Progenitor cell of endocrine pancreas (in vitro differentiated cells): ENCODE measurements around the gene TNFRSF8. TPM values are rescaled to one million over a fixed set of nuclear protein-coding genes. Genes with fewer than 3 reads are reported as not detected.

Source experiments
- DNase-seq: peaks from one replicate; pipeline ENCODE4 v3.0.0; 2021; ENCODE audit warnings: low spot score; ENCODE audit not compliant: unreplicated experiment
- H3K27ac Mint-ChIP-seq: 2 replicates; pipeline ENCODE4 v1.8.0; 2021; ENCODE audit warnings: mild to moderate bottlenecking, moderate library complexity, mixed read lengths
- H3K27me3 Mint-ChIP-seq: 2 replicates; pipeline ENCODE4 v1.8.0; 2021; ENCODE audit warnings: mixed read lengths
- H3K36me3 Mint-ChIP-seq: 2 replicates; pipeline ENCODE4 v1.8.0; 2022; ENCODE audit warnings: mixed read lengths; ENCODE audit not compliant: insufficient read depth
- H3K4me1 Mint-ChIP-seq: 2 replicates; pipeline ENCODE4 v1.8.0; 2021; ENCODE audit warnings: low read depth, mixed read lengths
- H3K4me3 Mint-ChIP-seq: 2 replicates; pipeline ENCODE4 v1.8.0; 2021; ENCODE audit warnings: low read depth, mild to moderate bottlenecking, moderate library complexity, mixed read lengths
- H3K9me3 Mint-ChIP-seq: 2 replicates; pipeline ENCODE4 v1.8.0; 2021; ENCODE audit warnings: low read depth, mixed read lengths
- total RNA-seq: library from RNA; stranded (reverse); gene quantifications from 2 replicates; pipeline ENCODE4 v1.2.1, GENCODE V29; 2021
- TF ChIP-seq, protein P1 (sequence below): fragments of 200-600 bp; sonication (generic); IDR thresholded peaks from one replicate; pipeline ENCODE4 v1.5.0; 2021; ENCODE audit warnings: antibody characterized with exemption, mild to moderate bottlenecking; ENCODE audit not compliant: unreplicated experiment

Gene TNFRSF8
- total RNA-seq, 1 donor from 2014 or later = not detected

DNA sequence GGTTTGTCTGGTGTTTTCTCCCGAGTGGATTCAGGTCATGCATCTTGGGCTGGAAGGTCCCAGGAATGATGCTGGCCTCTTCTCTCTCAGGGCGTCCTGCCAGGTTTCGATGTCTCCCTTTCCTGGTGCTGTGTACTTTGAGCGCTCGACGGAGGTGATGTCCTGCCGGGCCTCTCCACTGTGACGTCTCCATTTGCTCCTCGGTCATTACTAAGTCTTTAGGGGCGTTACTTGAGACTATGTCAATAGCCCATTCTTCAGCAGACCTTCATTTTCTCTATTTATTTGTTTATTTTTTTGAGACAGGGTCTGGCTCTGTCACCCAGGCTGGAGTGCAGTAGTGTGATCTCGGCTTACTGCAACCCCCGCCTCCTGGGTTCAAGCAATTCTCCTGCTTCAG lies 66.5 kb downstream of the TNFRSF8 start:
- Mint-ChIP-seq H3K9me3 (no peaks in the 10 kb centered on the region), H3K27ac (no peak overlapping the region), H3K27me3 (peaks cover 11% of the 10 kb centered on the region), H3K36me3 (no peaks in the 10 kb centered on the region), H3K4me3 (no peak overlapping the region), H3K4me1 (peaks cover 5% of the 10 kb centered on the region)
- TF ChIP-seq, protein P1, sequence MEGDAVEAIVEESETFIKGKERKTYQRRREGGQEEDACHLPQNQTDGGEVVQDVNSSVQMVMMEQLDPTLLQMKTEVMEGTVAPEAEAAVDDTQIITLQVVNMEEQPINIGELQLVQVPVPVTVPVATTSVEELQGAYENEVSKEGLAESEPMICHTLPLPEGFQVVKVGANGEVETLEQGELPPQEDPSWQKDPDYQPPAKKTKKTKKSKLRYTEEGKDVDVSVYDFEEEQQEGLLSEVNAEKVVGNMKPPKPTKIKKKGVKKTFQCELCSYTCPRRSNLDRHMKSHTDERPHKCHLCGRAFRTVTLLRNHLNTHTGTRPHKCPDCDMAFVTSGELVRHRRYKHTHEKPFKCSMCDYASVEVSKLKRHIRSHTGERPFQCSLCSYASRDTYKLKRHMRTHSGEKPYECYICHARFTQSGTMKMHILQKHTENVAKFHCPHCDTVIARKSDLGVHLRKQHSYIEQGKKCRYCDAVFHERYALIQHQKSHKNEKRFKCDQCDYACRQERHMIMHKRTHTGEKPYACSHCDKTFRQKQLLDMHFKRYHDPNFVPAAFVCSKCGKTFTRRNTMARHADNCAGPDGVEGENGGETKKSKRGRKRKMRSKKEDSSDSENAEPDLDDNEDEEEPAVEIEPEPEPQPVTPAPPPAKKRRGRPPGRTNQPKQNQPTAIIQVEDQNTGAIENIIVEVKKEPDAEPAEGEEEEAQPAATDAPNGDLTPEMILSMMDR = no peak
- DNase-seq = no peak

GRCh38 chr1:12130466-12131130 lies 67.5 kb downstream of the TNFRSF8 start:
- no peaks in the 10 kb centered on the region for H3K9me3 Mint-ChIP-seq
- H3K36me3 Mint-ChIP-seq = no peaks in the 10 kb centered on the region
- TF ChIP-seq, protein P1 = no peak
- DNase-seq = no peak
- H3K27ac Mint-ChIP-seq = no peak overlapping the region
- H3K27me3 Mint-ChIP-seq = peaks cover 6% of the 10 kb centered on the region
- H3K4me1 Mint-ChIP-seq = peaks cover 1% of the 10 kb centered on the region
- H3K4me3 Mint-ChIP-seq = no peak overlapping the region

DNA sequence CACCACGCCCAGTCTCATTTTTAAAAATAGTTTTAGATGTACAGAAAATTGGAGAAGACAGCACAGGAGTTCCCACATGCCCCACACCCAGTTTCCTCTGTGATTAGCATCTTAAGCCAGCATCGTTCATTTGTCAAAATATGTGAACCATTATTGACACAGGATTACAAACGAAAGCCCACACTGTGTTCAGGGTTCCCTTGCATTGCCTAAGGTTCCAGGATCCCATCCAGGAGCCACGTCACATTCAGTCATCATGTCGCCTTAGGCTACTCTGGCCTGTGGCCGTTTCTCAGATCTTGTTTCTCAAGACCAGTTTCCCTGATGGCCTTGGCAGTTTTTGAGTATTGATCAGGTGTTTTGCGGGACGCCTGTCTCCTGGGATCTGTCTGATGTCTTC lies 69.0 kb downstream of the TNFRSF8 start:
- no peak for DNase-seq
- TF ChIP-seq, protein P1 = no peak
- Mint-ChIP-seq H3K27ac (no peak overlapping the region), H3K27me3 (peaks cover 4% of the 10 kb centered on the region), H3K4me1 (peaks cover 2% of the 10 kb centered on the region), H3K4me3 (no peak overlapping the region), H3K36me3 (no peaks in the 10 kb centered on the region), H3K9me3 (no peaks in the 10 kb centered on the region)

GRCh38 chr1:12134716-12135115 lies 71.6 kb downstream of the TNFRSF8 start:
- Mint-ChIP-seq H3K9me3 (no peaks in the 10 kb centered on the region), H3K4me3 (no peak overlapping the region), H3K36me3 (no peaks in the 10 kb centered on the region), H3K4me1 (peaks cover 2% of the 10 kb centered on the region), H3K27ac (no peak overlapping the region), H3K27me3 (peaks cover 7% of the 10 kb centered on the region)
- TF ChIP-seq, protein P1 = no peak
- no peak for DNase-seq

DNA sequence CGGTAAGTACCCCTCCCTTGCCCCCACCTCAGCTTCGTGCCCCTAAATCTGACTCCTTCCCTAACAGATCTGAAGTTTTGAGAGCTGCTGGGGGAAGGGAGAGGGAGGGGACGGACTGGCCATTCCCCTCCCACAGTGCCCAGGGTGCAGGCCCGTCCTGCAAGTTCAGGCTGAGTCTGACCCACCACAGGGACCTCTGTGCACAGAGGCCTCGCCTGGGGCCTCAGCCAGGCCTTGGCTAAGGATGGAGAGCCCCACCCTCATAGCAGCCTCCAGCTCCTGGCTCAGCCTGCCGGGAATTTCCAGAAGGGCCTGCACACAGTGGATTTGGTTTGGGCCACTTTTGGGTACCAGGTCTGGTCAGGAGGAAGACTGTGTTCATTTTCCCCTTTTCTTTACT lies 72.5 kb downstream of the TNFRSF8 start:
- TF ChIP-seq, protein P1 = no peak
- H3K27ac Mint-ChIP-seq = no peak overlapping the region
- H3K4me1 Mint-ChIP-seq = peaks cover 2% of the 10 kb centered on the region
- H3K27me3 Mint-ChIP-seq = peaks cover 7% of the 10 kb centered on the region
- no peaks in the 10 kb centered on the region for H3K36me3 Mint-ChIP-seq
- H3K9me3 Mint-ChIP-seq = no peaks in the 10 kb centered on the region
- DNase-seq = no peak
- H3K4me3 Mint-ChIP-seq = no peak overlapping the region
